NCI-H69 (cell line): ENCODE data around the gene DOK5.
"Not testable (repeated sequence)": the region's sequence is repeated elsewhere in the genome, so short reads cannot be mapped to it uniquely, and the experiment has no call there.

Experiments used
- DNase-seq: peaks from one replicate; lab custom pipeline; 2025; lab: John Stamatoyannopoulos, UW

Gene DOK5

GRCh38 chr20:54470697-54471096 lies 4.7 kb upstream of the DOK5 start:
- no peak for DNase-seq

DNA sequence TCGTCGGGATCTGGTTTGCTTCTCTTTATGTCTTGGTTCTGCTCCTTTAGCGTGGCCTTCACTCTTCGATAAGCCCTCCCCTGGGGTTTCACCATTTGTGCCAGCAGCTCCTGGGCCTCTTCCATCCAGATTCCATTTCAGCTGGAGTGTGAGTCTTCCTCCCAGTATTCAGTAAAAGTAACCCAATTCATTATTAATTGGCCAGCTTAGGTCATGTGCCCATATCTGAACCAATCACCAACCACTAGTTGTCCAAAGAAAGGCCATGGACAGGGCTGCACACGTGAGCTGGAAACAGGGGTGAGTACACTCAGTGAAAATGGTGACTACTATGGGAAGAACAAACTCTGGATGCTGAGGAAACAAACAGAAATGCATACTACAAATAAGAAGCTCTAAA lies 2.8 kb upstream of the DOK5 start:
- DNase-seq = no peak

- DNase-seq = no peak
Observed at GRCh38 chr20:54473340-54473739, 2.1 kb upstream of the DOK5 start.

DNA sequence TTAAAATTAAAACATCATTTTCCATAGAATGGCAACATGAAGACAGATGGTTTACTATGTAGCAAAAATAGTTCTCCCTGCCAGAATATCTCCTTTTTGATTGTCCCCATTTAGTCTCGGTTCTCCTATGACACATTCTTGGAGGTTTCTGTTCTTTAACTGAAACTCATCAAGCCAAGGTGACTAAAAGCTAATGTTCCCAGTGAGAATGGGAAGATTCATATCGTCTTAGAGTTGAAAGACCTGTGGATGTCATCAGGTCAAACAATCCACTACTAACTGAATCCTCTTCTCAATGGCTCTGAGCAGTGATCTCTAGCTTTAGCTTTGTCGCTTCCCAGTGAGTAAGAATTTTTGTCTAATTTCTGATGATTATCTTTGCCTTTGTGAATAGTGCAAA lies 1.3 kb upstream of the DOK5 start:
- DNase-seq = no peak

- DNase-seq = no peak
Observed at GRCh38 chr20:54474866-54475265, 527 bp upstream of the DOK5 start.

- no peak for DNase-seq
Observed at GRCh38 chr20:54476169-54477009, 996 bp downstream of the DOK5 start.

GRCh38 chr20:54477191-54477955 lies 2.0 kb downstream of the DOK5 start:
- DNase-seq = no peak

GRCh38 chr20:54479138-54479906 lies 3.9 kb downstream of the DOK5 start:
- no peak for DNase-seq

DNA sequence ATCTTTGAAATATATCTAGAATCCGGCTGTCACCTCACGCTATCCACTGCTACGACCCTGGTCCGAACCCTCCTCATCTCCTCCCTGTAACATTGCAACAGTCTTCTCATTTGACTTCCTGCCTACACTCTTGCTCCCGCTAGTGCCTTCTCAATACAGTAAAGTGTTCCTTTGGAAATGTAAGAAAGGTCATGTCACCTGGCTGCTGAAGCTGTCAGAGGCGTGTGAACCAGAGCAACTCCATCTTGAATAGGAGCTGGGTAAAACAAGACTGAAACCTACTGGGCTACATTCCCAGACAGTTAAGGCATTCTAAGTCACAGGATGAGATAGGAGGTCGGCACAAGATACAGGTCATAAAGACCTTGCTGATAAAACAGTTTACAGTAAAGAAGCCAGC lies 4.5 kb downstream of the DOK5 start:
- DNase-seq = not testable (repeated sequence)

- DNase-seq = no peak
Observed at GRCh38 chr20:54481442-54481841, 6.0 kb downstream of the DOK5 start.

GRCh38 chr20:54485631-54486030 lies 10.2 kb downstream of the DOK5 start:
- no peak for DNase-seq

DNA sequence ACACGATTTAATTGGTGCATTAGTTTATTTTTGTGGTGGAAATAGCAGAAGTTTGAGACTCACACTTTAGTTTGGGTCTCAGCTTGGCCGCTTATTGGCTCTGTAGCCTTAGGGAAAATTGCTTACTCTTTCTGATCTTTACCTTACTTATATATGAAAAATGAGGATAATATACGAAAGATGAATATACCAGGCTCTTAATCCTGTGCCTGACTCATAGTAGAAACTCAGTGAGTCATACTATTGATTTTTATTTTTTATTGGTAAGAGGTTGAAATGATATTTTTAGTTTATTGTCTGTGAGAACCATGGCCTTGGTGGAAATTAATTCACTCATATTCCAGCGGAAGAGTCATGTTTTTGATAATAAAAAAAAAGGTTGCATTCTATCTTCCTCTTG lies 11.2 kb downstream of the DOK5 start:
- DNase-seq = no peak

GRCh38 chr20:54488442-54488841 lies 13.0 kb downstream of the DOK5 start:
- DNase-seq = no peak

DNA sequence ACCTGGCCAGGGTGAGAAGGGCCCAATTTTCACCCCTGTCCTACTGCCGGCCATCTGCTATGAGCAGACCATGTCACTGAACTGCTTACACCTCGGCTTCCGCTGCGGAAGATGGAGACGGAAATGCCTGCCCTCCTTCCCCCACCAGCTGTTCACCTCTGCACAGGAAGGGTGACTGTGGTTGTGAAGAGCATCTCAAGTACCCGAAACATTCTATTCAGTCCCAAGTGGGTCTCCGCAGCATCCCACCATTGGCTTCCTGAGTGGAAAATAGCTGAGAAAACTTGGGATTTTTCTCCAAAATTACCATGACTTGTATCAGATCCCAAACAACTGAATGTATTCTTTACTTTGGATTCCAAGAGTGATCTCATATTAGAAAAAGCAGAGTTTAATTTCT lies 16.1 kb downstream of the DOK5 start:
- DNase-seq = no peak

DNA sequence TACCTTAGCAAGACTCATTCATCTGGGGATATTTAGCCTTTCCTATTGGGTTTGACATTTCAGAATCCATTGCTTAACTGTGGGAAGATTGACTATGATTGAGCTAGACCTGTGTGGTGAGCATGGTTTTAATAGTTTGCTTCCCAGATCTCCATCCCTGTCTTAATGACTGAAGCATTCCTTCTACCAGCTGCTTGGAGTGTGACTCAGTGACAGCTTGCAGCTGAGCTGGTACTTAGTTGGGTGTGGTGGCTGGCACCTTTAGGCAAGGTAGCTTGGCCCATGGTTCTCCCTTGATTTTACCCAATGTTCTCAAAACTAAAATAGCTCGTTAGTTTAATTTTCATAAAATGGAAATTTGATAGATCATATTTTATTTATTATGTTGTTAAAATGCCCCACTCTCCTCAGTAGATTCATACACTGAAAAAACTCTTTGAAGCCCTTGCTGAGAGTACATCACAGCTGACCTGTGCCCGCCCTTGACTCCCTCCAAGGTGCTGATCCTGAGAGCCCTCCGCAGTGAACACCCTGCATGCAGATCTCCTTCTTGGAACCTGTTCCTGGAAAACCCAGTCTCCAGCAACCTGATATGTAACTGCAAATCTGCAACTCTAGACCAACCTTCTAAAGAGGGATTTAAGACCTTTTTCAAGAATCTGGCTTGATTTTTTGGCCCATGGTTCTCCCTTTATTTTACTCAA lies 19.1 kb downstream of the DOK5 start:
- DNase-seq = no peak

DNA sequence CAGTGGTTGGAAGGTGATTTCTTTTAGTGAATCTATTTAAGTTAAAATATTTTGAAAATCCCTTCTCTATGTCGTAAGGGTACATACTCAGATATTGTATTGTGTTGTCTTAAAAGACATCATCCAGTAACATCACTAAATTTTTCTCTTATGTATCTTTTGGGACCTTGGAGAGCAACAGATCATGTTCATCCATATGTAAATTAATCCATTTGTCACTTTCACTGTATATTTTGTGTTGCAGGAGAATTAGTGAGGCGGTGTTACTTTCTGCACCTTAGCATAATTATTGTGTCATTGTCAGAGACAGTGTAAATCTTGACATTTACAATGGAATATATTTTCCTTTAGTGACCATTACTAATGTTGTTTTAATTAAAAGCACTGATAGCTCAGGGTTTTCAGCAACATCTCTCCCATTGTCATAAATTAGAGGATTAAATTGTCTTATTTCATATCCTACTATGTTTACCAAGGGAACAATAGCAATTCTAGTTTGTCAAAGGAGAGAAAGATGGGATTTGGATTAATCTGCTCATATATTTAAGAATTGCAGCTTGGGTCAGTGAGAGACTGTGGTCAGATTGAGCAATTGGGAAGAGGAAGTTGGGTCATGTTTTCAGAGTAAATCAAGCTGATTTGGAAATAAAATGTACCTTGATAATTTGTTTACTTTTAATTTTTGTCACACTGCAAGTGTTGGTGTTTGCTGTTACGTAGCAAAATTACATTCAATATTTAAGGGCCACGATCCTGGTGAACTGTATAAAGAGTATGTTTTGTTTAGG lies 22.7 kb downstream of the DOK5 start:
- no peak for DNase-seq

DNA sequence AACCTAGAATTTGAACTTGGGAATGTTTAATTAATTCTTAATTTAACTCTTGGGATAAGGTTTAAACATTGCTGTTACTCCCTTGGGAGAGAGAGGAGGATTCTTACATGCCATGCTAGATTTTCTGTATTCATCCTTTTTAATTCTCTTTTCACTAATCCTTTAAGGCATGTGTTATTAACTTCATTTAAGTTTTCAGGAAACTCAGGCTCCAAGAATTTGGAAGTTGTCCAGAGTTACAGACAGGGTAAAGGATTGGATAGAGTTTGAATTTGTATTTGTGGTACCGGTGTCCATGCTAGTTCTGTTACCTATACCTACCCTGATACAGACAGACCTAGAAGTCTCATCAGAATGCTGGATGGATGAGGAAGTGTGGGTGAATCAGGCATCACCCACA lies 23.7 kb downstream of the DOK5 start:
- DNase-seq = no peak

DNA sequence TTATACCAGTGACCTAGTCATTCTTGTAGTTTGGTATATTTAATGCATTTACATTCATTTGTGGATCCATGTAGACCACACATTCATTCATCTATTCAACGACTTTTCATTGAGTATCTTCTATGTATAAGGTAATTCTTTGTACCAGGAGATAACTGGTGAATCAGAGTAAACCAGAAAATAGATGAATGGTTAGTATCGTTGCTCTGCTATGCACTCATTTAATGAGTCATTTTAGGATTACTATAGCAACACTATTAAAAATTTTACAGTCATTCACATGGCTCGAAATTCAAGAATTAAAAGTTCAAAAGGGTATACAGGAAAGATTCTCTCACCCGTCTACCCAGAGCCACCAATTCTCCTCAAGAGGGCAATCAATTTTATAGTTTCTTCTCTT lies 26.8 kb downstream of the DOK5 start:
- DNase-seq = no peak

- DNase-seq = no peak
Observed at GRCh38 chr20:54506643-54507042, 31.2 kb downstream of the DOK5 start.

- DNase-seq = no peak
Observed at GRCh38 chr20:54510541-54511129, 35.2 kb downstream of the DOK5 start.

DNA sequence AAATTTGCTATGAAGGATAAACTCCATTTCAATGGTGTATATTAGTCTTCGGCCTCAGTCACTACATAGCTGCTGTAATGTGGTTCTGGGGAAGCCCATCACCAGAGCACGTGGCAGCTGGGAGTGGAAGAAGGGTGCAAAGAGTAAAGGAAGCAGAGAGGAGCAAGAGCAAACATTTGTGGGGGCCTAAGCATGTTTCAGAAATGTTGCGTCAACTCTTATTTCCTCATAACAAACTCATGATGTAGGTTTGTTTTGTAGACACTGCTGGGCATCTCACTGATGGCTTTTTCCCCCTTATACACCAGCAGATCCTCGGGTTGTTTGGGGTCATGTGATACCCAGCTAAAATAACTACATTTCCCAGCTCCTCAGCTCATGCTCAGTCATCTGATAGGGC lies 37.3 kb downstream of the DOK5 start:
- DNase-seq = no peak
